ENCODE results near the gene CLGN. TPM values are rescaled to one million over a fixed set of nuclear protein-coding genes. Genes with fewer than 3 reads are reported as not detected.
A peak's percentile ranks its signal among the peaks of the same experiment; 100 is the strongest.

CLGN gene
- total RNA-seq, 2 donors from 2014 or later = 0.26 TPM; not detected in 1

DNA sequence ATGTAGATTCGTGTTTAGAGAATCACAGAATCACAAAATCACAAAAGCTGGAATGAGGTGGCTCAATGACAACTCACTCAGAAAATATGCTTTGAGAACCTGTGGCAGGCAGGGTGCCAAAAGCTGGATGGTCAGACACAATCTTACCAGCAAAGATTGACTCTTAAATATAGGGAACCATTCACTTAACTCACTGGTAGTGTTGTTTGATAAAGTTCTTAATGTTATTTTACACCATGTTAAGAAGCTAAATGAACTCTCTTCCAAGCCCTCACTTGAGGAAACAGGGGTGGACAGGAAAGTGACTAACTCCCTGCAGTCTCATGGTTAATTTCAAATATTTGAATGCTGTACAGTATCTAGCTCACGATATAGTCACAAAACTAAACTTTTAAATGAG lies 59.7 kb downstream of the CLGN start:
- no peak for DNase-seq (ENCODE audit: low spot score)
- H3K36me3 Mint-ChIP-seq = no peaks in the 10 kb centered on the region
- no peak overlapping the region for H3K4me3 Mint-ChIP-seq
- no peak overlapping the region for H3K27ac Mint-ChIP-seq
- no peaks in the 10 kb centered on the region for H3K4me1 Mint-ChIP-seq (ENCODE audit: low read depth in 2 of 2)
- peaks cover 0 to 5% of the 10 kb centered on the region in 2 donors for H3K27me3 Mint-ChIP-seq
- no peaks in the 10 kb centered on the region for H3K9me3 Mint-ChIP-seq
- ATAC-seq = no peak

DNA sequence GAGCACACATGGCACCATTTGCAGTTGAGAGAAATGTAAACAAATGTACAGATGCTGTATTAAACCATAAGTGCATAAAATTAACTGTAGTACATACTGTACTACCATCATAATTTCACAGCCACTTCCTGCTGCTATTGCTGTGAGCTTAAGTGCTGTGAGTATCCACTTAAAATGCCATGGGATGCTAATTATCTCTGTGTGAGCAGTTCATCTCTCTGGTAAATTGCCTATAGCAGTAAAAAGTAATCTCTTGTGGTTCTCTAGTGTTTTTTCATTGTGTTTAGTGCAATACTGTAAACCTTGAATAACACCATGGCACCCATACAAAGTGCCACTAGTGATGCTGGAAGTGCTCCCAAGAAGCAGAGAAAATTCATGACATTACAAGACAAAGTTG lies 63.9 kb downstream of the CLGN start:
- DNase-seq (ENCODE audit: low spot score) (no peak), ATAC-seq (no peak)
- H3K4me3 Mint-ChIP-seq = no peak overlapping the region
- H3K4me1 Mint-ChIP-seq (ENCODE audit: low read depth in 2 of 2) = no peaks in the 10 kb centered on the region
- H3K27ac Mint-ChIP-seq = no peak overlapping the region
- H3K36me3 Mint-ChIP-seq = no peaks in the 10 kb centered on the region
- H3K9me3 Mint-ChIP-seq = no peaks in the 10 kb centered on the region
- peaks cover 0 to 10% of the 10 kb centered on the region in 2 donors for H3K27me3 Mint-ChIP-seq

DNA sequence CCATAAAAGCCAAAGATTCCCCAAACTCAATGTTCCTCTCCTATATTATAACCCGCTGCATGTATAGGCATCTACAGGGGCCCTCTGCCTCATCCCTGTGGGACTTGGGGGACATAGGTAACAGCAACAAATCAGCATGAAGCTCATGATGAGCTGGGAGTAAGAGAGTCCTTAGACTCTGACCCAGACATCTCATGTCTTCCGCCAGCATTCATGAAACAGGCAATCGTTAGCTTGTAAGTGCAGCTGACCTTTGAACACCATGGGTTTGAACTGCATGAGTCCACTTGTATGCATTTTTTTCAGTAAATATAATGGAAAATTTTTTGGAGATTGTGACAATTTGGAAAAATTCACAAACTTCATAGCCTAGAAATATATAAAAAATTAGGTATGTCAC lies 64.4 kb downstream of the CLGN start:
- no peak for ATAC-seq
- Mint-ChIP-seq H3K27me3 (peaks cover 0 to 15% of the 10 kb centered on the region in 2 donors), H3K36me3 (no peaks in the 10 kb centered on the region), H3K4me1 (ENCODE audit: low read depth in 2 of 2) (no peaks in the 10 kb centered on the region), H3K9me3 (no peaks in the 10 kb centered on the region), H3K4me3 (no peak overlapping the region), H3K27ac (no peak overlapping the region)
- no peak for DNase-seq (ENCODE audit: low spot score)

DNA sequence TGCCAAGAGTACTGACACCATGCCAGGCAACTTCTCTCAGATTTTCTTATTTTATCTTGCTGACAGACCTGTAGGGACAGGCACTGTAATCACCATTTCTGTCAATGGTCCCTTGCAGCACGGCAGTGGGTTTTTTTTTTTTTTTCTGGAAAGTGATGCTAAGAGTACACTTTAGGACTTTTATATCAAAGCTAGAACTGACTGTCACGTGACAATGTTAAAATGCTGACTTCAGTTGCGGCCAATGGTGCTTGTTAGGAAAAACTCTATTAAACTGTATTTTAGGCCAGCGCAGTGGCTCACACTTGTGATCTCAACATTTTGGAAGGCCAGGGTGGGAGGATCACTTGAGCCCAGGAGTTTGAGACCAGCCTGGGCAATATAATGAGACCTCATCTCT lies 66.3 kb downstream of the CLGN start:
- ATAC-seq (no peak), DNase-seq (ENCODE audit: low spot score) (no peak)
- H3K4me3 Mint-ChIP-seq = no peak overlapping the region
- H3K27me3 Mint-ChIP-seq = peaks cover 6 to 31% of the 10 kb centered on the region in 2 donors
- no peaks in the 10 kb centered on the region for H3K4me1 Mint-ChIP-seq (ENCODE audit: low read depth in 2 of 2)
- H3K9me3 Mint-ChIP-seq = no peaks in the 10 kb centered on the region
- no peaks in the 10 kb centered on the region for H3K36me3 Mint-ChIP-seq
- no peak overlapping the region for H3K27ac Mint-ChIP-seq

DNA sequence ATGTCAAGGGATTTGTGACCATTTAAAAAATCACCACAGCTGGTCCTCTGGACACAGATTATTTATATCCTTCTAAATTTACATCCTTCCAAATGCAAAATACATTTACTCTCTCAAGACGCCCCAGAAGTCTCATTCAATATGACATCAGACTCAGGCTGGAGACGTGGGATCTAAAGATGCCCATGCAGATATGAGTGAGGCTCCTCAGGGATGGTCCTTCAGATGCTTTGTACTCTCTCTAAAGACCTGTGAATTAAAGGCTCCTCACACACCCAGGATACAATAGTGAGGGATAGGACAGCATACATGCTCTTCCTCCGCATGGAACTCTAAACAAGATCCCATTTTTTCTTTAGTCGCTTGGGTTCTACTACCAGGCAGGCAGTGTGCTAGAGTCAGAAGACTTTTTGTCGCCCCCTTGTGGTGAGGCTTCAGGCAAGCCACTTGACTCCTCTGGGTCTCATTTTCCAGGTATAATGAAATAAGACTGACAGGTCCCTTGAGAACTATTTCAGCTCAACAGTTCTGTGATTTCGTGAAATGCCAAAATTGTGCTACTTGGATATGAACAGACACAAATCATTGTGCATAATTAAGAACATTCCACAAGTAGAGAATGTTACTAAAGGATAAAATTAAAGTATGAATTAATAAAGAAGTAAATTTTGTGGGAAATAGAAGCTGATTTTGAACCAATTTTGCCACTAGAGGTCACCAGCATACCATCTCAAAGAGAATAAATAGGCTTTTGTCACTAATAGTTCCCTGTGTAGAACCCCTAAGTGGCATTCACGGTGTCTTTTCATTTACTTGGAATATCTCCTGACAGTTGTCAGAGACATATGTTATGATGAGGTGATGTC lies 67.7 kb downstream of the CLGN start:
- Mint-ChIP-seq H3K4me1 (ENCODE audit: low read depth in 2 of 2) (no peaks in the 10 kb centered on the region), H3K36me3 (no peaks in the 10 kb centered on the region), H3K27me3 (peaks cover 8 to 40% of the 10 kb centered on the region in 2 donors), H3K27ac (no peak overlapping the region), H3K9me3 (no peaks in the 10 kb centered on the region), H3K4me3 (no peak overlapping the region)
- DNase-seq (ENCODE audit: low spot score) (peak; percentile 78), ATAC-seq (peak; percentile 73 to 81)

DNA sequence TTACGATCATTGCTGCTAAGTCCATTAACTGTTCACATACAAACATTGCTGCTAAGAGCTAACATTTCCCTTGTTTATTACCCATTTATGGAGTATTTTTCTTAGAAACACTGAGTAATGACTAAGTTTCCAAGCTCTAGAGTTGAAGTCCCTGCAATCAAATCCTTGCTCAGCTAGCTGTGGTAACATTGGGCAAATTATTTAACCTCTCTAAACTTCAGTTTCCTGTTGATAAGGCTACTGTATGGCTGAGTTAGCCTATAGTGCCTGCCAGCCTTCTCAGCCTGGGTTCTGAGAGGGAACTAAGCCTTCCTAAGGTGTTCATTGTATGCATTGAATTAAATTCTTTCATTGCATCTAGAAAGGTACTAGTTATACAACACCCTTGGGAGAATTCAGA lies 69.2 kb downstream of the CLGN start:
- H3K27me3 Mint-ChIP-seq = peaks cover 8 to 35% of the 10 kb centered on the region in 2 donors
- no peak overlapping the region for H3K27ac Mint-ChIP-seq
- DNase-seq (ENCODE audit: low spot score) (no peak), ATAC-seq (no peak)
- H3K4me3 Mint-ChIP-seq = no peak overlapping the region
- H3K9me3 Mint-ChIP-seq = no peaks in the 10 kb centered on the region
- no peaks in the 10 kb centered on the region for H3K4me1 Mint-ChIP-seq (ENCODE audit: low read depth in 2 of 2)
- H3K36me3 Mint-ChIP-seq = no peaks in the 10 kb centered on the region

DNA sequence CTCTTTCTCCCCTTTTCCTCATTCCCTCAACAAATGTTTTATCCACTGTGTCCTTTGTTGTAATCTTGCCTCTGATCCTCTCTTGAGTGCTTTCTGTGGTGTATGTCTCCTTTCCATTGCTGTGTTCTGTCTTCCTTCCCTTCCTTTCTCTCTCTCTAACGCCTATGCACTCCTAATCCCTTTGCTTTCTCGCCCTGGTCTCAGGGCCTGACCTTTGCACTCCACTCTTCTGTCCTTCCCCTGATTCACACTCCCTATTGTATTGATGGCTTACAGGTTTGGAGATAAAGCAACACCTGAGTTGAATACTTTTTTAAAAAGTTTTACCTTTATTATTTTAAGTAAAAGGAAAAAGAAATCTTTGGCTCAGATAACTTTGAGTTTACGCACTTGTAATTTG lies 69.6 kb downstream of the CLGN start:
- ATAC-seq (no peak), DNase-seq (ENCODE audit: low spot score) (no peak)
- Mint-ChIP-seq H3K36me3 (no peaks in the 10 kb centered on the region), H3K4me3 (no peak overlapping the region), H3K9me3 (no peaks in the 10 kb centered on the region), H3K4me1 (ENCODE audit: low read depth in 2 of 2) (no peaks in the 10 kb centered on the region), H3K27ac (no peak overlapping the region), H3K27me3 (peaks cover 8 to 35% of the 10 kb centered on the region in 2 donors)

DNA sequence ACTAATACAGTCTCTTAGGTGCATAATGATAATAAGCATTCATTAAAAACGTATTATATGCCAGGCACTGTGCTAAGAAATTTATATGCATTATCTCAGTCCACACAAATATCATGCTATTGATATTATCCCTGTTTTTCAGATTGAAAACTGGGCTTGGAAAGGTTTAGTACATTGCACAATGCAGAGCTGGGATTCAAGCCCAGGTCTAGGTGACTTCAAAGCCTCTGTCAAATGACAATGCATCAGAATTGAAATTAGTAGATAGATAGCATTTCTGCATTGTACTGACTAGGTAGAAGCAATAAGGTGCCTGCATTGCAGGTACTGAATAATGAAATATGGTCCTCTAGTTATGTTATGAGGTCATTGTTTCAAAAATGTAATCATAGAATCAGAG lies 72.2 kb downstream of the CLGN start:
- H3K36me3 Mint-ChIP-seq = no peaks in the 10 kb centered on the region

DNA sequence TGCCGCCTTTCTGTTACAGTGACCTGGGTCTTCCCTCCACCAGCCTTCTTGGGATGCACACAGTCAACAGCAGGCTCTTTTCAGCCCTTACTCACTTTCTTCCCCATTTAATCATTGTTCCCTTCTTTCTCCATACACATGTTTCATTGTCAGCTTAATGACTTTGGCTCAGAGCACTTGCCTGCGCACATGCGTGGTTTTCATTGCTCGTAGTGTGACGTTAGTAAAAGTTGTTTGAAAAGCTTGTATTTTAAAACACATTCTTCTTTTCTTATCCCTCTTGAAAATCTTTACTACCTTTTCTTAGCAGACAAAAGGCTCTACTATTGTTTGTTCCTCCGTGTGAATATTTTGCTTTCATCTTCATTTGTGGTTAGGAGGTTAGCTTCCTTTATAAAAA lies 73.7 kb downstream of the CLGN start:
- Mint-ChIP-seq H3K27me3 (peaks cover 23 to 47% of the 10 kb centered on the region in 2 donors), H3K9me3 (no peaks in the 10 kb centered on the region), H3K36me3 (no peaks in the 10 kb centered on the region), H3K27ac (no peak overlapping the region), H3K4me3 (no peak overlapping the region), H3K4me1 (ENCODE audit: low read depth in 2 of 2) (no peaks in the 10 kb centered on the region)
- no peak for DNase-seq (ENCODE audit: low spot score)
- no peak for ATAC-seq

More for the DNA sequence above, 72.2 kb downstream of the CLGN start:
- DNase-seq (ENCODE audit: low spot score) (no peak), ATAC-seq (no peak)
- Mint-ChIP-seq H3K27ac (no peak overlapping the region), H3K27me3 (peaks cover 14 to 40% of the 10 kb centered on the region in 2 donors), H3K9me3 (no peaks in the 10 kb centered on the region), H3K4me1 (ENCODE audit: low read depth in 2 of 2) (no peaks in the 10 kb centered on the region), H3K4me3 (no peak overlapping the region)

DNA sequence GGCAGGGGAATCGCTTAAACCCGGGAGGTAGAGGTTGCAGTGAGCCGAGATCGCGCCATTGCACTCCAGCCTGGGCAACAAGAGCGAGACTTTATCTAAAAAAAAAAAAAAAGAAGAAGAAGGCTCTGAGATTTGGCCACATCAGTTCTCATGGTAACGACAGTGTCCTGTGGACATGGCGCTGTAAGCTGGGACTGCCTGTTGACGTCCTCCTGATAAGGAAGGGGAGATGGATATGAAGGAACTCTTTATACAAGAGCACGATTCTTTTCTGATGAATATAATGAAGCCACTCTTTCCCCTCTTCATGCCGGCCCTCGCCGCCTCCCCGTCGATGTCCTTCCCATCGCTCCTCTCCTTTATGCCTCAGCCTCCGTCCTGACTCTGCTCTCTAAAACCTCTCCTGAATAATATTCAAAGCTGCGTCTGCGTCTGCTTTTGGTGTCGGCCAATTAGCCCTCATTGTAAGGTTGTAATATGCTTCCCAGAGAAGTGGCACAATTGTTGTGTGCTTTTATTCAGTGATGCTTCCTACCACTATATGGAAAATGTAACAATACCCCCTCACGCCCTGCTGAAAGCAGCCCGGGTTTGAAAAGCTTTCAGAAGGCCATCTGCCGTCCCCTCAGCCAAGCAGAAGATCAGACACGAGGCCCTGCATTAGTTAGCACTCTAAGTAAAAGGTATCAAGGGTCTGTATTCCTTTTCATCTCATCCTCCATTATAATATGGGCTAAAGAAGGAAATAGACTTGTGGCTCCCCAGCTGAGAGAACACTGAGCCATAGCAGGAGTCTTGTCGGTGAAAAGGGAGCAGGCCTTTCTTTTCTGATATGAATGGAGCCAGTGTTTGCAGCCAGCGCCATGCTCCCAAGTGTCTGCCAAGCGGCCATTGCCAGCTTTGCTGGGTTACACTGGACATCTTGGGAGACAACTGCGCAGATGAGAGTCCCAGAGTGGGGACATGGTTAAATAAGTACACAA lies 76.1 kb downstream of the CLGN start:
- no peaks in the 10 kb centered on the region for H3K36me3 Mint-ChIP-seq
- ATAC-seq = no peak
- H3K4me1 Mint-ChIP-seq (ENCODE audit: low read depth in 2 of 2) = no peaks in the 10 kb centered on the region

DNA sequence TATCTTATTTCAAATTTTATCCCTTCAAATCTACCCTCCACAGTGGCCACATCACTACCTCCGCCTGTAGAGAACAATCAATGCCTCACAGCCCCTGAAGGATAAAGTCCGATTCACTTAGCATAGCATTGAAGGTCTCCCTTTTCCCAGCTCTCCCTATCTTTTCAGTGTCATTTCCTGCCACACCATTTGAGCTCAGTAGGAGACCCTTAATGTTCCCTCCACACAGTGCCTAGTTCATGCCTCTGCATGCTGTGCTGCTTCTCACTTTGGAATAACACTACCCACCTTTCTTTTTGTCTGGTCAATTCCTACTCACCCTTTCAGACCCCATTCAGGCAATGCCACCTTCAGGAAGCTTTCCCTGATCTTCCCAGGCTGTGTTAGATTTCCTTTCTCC lies 77.6 kb downstream of the CLGN start:
- Mint-ChIP-seq H3K4me3 (no peak overlapping the region), H3K27ac (no peak overlapping the region), H3K27me3 (peaks cover 19 to 29% of the 10 kb centered on the region in 2 donors), H3K4me1 (ENCODE audit: low read depth in 2 of 2) (no peaks in the 10 kb centered on the region), H3K9me3 (no peaks in the 10 kb centered on the region), H3K36me3 (no peaks in the 10 kb centered on the region)
- no peak for DNase-seq (ENCODE audit: low spot score)
- ATAC-seq = no peak

More for the DNA sequence above, 76.1 kb downstream of the CLGN start:
- H3K27ac Mint-ChIP-seq = no peak overlapping the region
- peaks cover 21 to 40% of the 10 kb centered on the region in 2 donors for H3K27me3 Mint-ChIP-seq
- H3K4me3 Mint-ChIP-seq = no peak overlapping the region
- no peak for DNase-seq (ENCODE audit: low spot score)
- no peaks in the 10 kb centered on the region for H3K9me3 Mint-ChIP-seq

DNA sequence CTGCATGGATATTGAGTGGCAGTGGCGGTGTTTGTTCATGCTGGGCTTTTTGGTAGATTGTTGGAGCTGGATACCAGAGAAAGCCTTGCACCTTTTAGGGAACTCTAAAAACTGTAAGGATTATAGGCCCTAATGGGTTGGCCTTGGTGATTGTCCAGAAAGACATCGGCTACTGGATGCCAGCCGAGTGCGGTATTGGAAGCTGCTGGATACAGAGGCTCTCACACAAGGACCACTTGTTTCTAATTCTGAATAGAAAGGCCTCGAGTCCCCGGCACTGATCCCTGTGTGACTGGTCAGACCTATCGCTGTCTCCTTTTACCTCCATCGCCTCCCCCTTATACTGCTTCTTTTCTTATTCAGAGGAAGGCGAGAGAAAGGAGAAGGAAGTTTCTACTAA lies 81.3 kb downstream of the CLGN start:
- Mint-ChIP-seq H3K27ac (no peak overlapping the region), H3K4me3 (no peak overlapping the region), H3K36me3 (no peaks in the 10 kb centered on the region), H3K9me3 (no peaks in the 10 kb centered on the region), H3K4me1 (ENCODE audit: low read depth in 2 of 2) (peaks cover 0 to 4% of the 10 kb centered on the region in 2 donors), H3K27me3 (peaks cover 30 to 51% of the 10 kb centered on the region in 2 donors)
- DNase-seq (ENCODE audit: low spot score) = no peak
- no peak for ATAC-seq

DNA sequence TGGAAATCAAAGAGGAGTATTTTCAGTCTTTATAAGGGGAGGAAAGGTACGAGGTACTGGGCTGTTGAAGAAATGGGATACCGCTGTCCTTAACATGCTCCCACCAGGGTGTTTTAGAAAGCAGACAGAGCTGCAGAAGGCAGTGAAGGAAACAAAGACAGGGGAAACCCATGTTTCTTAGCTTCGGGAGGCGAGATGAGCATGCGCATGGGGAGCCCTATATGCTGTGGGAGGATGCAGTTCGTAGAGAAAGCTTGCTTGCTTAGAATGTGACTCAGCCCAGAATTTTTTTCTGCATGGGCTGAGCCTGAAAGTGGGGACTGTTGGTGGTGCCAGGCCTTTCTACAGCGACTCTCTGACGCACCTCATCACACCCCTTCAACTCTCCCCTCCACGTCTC lies 82.8 kb downstream of the CLGN start:
- H3K27me3 Mint-ChIP-seq = peaks cover 22 to 40% of the 10 kb centered on the region in 2 donors
- no peaks in the 10 kb centered on the region for H3K36me3 Mint-ChIP-seq
- no peaks in the 10 kb centered on the region for H3K9me3 Mint-ChIP-seq
- DNase-seq (ENCODE audit: low spot score) = no peak
- H3K4me1 Mint-ChIP-seq (ENCODE audit: low read depth in 2 of 2) = peaks cover 0 to 4% of the 10 kb centered on the region in 2 donors
- no peak overlapping the region for H3K27ac Mint-ChIP-seq
- peak in 1 of 2 donors; percentile 20 for ATAC-seq
- H3K4me3 Mint-ChIP-seq = no peak overlapping the region

DNA sequence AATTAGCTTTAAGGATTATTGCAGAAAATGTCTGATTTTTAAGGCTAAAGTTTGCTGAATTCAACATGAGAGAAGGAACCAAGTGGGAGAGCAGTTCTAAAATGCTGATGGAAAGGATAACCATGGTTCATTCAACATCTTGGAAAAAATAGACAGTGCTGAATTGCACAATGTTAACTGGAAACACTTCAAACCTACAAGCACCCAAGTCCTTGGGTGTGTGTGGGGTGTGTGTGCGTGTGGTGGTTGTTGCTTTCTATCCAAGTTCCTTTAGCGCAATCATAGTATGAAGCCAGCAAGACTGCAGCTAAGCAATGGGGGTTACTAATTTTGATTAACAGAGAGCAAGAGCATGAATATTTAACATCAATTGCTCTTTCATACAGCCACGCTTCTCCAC lies 83.3 kb downstream of the CLGN start:
- Mint-ChIP-seq H3K27me3 (peaks cover 19 to 37% of the 10 kb centered on the region in 2 donors), H3K27ac (no peak overlapping the region), H3K4me1 (ENCODE audit: low read depth in 2 of 2) (peaks cover 0 to 4% of the 10 kb centered on the region in 2 donors), H3K9me3 (no peaks in the 10 kb centered on the region), H3K4me3 (no peak overlapping the region), H3K36me3 (no peaks in the 10 kb centered on the region)
- DNase-seq (ENCODE audit: low spot score) (no peak), ATAC-seq (no peak)
